Retinal pigment epithelial cell (primary cell): Measurements from ENCODE around the gene GFOD1.

Source experiments
- DNase-seq: peaks from one replicate; pipeline ENCODE4 v3.0.0-alpha.2; 2010; ENCODE audit warnings: low read depth
- H3K4me3 ChIP-seq: 2 replicates; pipeline ENCODE4 v1.5.1; 2011; ENCODE audit warnings: mild to moderate bottlenecking, low read length, control low read depth, moderate library complexity
- CTCF ChIP-seq: conservative IDR thresholded peaks from 2 replicates; pipeline ENCODE4 v1.5.1; 2011; ENCODE audit warnings: low read depth, low read length, control low read depth, inconsistent platforms

The GFOD1 gene

GRCh38 chr6:13470238-13471140 lies 16.9 kb downstream of the GFOD1 start:
- no peak for DNase-seq
- no peak overlapping the region for H3K4me3 ChIP-seq
- TF ChIP-seq CTCF, result no peak

GRCh38 chr6:13469693-13470092 lies 17.7 kb downstream of the GFOD1 start:
- no peak for TF ChIP-seq CTCF
- DNase-seq, result no peak
- H3K4me3 ChIP-seq, result no peak overlapping the region

GRCh38 chr6:13468839-13469238 lies 18.6 kb downstream of the GFOD1 start:
- TF ChIP-seq CTCF, result no peak
- DNase-seq, result no peak
- H3K4me3 ChIP-seq, result no peak overlapping the region

DNA sequence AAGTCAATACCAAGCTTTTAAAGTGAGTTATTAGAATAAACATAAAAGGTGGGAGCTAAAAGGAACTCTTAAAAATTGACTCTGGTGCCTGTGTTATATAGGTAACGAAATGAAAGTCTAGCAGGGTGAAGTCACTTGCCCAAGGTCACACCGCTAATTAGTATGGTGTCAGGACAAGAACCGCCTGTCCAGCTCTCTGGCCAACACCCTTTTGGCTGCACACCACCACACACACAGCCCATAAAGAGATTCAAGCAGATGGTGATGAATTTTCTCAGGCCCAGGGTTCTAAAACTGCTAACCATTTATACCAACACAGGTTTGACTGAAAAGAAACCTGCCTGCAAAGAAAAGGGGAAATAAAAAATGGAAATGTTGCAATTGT lies 20.2 kb downstream of the GFOD1 start:
- TF ChIP-seq CTCF, result no peak
- no peak for DNase-seq
- no peak overlapping the region for H3K4me3 ChIP-seq

DNA sequence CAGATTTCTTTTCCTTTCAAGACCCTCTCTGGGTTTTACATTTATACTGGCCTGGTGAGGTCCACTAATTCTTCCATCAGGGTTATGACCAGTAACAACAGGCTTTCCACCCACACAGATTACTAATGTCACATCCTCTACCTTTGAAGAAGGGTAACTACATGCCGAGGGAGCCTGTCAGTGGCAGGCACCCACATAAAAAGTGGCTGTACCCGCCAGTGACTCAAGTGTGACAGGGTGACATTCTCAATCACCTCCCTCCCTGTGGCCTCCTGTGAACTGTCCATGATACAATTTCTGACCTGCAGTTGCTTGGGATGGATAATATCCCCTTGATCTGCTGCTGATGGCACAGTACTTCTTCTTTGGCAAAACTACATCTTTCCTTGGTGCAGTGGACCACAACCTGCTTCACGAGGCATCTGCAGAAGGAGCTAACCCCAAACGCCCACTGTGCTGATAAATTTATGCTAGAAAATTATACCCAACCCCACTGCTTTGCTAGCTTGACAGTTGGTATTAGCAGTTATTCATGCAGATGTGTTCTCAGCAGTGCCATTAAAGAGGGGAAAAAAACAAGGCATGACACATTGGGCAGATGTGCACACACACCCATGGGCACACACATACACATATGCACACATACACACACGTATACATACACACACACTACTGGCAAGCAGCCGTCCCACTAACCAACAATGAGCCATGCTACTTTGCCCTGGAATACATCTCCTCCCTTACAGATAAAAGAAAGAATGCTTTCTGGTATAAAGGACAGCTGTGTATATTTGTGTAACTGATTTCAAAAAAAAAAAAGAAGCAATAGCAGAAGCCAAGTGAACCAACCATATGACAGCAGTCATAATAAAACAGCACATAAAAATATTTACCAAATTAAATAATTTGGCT lies 20.8 kb downstream of the GFOD1 start:
- no peak overlapping the region for H3K4me3 ChIP-seq
- no peak for DNase-seq
- TF ChIP-seq CTCF, result no peak

DNA sequence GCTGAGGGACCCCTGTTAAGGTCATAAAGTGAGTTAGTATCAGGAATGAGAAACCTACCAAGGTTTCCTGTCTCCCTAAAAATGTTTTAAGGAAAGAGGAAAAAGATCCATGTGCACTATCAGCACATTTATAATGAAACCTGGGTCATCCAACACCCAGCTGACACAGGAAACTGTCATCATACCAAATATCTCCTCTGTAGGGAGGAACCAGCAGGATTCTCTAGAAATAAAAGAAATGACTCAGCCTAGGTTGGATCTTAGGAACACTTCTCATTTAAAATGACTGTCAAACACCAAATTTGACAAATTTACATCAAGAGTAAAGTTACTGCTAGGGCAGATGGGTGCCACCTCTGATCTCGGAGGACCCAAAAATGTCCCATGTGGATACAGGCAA lies 21.7 kb downstream of the GFOD1 start:
- no peak for DNase-seq

More for the DNA sequence above, 21.7 kb downstream of the GFOD1 start:
- no peak overlapping the region for H3K4me3 ChIP-seq
- TF ChIP-seq CTCF, result no peak
